Myocyte (in vitro differentiated cells): ENCODE measurements around the gene MRTFB. TPM values are rescaled to one million over a fixed set of nuclear protein-coding genes. Genes with fewer than 3 reads are reported as not detected.
"Not testable (repeated sequence)": the region's sequence is repeated elsewhere in the genome, so short reads cannot be mapped to it uniquely, and the experiment has no call there.

ENCODE experiments used
- DNase-seq: peaks from one replicate; pipeline ENCODE4 v3.0.0-alpha.2; 2012; ENCODE audit warnings: low read depth
- total RNA-seq: library from RNA; depleted of rRNA; stranded (reverse); fragments of >200 nt; gene quantifications from 2 replicates; pipeline ENCODE4 v1.2.3, GENCODE V29; 2014

Gene MRTFB
- total RNA-seq, 1 donor from 2014 or later = 12.3 TPM

- no peak for DNase-seq
These were observed 34.7 kb downstream of the MRTFB start for GRCh38 chr16:14105760-14106375.

GRCh38 chr16:14106457-14106856, 35.3 kb downstream of the MRTFB start:
- DNase-seq = no peak

GRCh38 chr16:14106961-14107360, 35.8 kb downstream of the MRTFB start:
- no peak for DNase-seq

GRCh38 chr16:14109077-14109775, 38.1 kb downstream of the MRTFB start:
- DNase-seq = peak; percentile 73

- peak; percentile 83 for DNase-seq
These were observed 38.9 kb downstream of the MRTFB start for GRCh38 chr16:14109782-14110727.

GRCh38 chr16:14110728-14111251, 39.7 kb downstream of the MRTFB start:
- no peak for DNase-seq

GRCh38 chr16:14111713-14112538, 40.8 kb downstream of the MRTFB start:
- no peak for DNase-seq

GRCh38 chr16:14112539-14112856, 41.4 kb downstream of the MRTFB start:
- DNase-seq = no peak

GRCh38 chr16:14113344-14113743, 42.2 kb downstream of the MRTFB start:
- no peak for DNase-seq

- DNase-seq = no peak
These were observed 45.9 kb downstream of the MRTFB start for GRCh38 chr16:14117051-14117450.

GRCh38 chr16:14119799-14120198, 48.7 kb downstream of the MRTFB start:
- no peak for DNase-seq

- DNase-seq = no peak
These were observed 49.2 kb downstream of the MRTFB start for GRCh38 chr16:14120335-14120734.

GRCh38 chr16:14121142-14121541, 50.0 kb downstream of the MRTFB start:
- no peak for DNase-seq

- no peak for DNase-seq
These were observed 50.8 kb downstream of the MRTFB start for GRCh38 chr16:14121872-14122271.

GRCh38 chr16:14122430-14122829, 51.3 kb downstream of the MRTFB start:
- DNase-seq = not testable (repeated sequence)

- no peak for DNase-seq
These were observed 54.0 kb downstream of the MRTFB start for GRCh38 chr16:14125000-14125681.

GRCh38 chr16:14125708-14126107, 54.6 kb downstream of the MRTFB start:
- DNase-seq = no peak

- no peak for DNase-seq
These were observed 57.0 kb downstream of the MRTFB start for GRCh38 chr16:14128097-14128496.

GRCh38 chr16:14129502-14129901, 58.4 kb downstream of the MRTFB start:
- DNase-seq = no peak
